ENCODE results near the gene CXCR6. TPM values are rescaled to one million over a fixed set of nuclear protein-coding genes. Genes with fewer than 3 reads are reported as not detected.
A peak's percentile ranks its signal among the peaks of the same experiment; 100 is the strongest.

The CXCR6 gene
- total and polyA plus RNA-seq, 3 experiments from 2014 or later = 5.8 to 70.8 (median 5.9) TPM

DNA sequence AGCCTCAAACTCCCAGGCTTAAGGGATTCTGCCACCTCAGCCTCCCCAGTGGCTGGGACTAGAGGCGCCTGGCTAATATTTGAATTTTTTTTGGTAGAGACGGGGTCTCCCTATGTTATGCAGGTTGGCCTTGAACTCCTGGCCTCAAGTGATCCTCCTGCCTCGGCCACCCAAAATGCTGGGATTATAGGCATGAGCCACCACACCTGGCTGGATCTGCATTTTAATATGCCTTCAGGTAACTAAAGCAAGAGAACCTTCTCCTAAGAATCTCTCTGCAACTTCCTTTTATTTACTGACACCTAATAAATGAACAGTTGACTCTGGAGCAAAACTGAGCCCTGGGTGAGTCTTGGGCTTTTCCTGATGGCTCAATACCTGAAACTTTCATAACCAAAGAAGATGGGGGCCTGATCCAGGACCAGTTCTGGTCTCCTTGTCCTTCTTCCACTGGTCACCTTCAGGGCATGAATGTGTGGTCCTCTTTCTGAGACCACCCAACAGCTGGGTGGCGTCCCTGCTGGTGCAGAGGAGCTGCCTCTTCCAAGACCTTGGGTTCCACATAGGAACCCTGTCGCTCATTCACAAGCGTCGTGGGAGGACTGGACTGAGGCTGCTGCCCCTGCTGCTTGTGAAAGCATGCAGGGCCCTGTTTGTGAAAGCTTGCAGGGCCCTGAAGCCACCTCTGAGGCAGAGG is 28.8 kb upstream of the CXCR6 start:
- DNase-seq = no peak
- peak overlapping the region in 7 of 8 donors; percentile 70 to 94 (median 81) for H3K27ac Mint-ChIP-seq
- H3K36me3 Mint-ChIP-seq = peaks cover 0 to 45% (median 18%) of the 10 kb centered on the region in 3 donors
- ChIA-PET POLR2A (interaction anchor here (1.3 kb wide), 1 partner anchor 24 kb away, joined by 4 read pairs; no protein-coding TSS in a partner anchor), CTCF (interaction anchor here (1.0 to 1.4 kb wide), 2 partner anchors 39 to 164 kb away, joined by 3 read pairs; no protein-coding TSS in a partner anchor)
- Histone ChIP-seq H3K27me3 (ENCODE audit: insufficient read depth, low read length, poor library complexity, severe bottlenecking) (no peaks in the 10 kb centered on the region), H3K4me1 (ENCODE audit: insufficient read depth, low read length) (peaks cover 22% of the 10 kb centered on the region), H3K36me3 (ENCODE audit: insufficient read depth, low read length) (no peaks in the 10 kb centered on the region), H3K4me3 (ENCODE audit: low read length) (peak overlapping the region; percentile 10), H3K27ac (ENCODE audit: low read depth, low read length) (no peak overlapping the region), H3K9me3 (ENCODE audit: low read length) (no peaks in the 10 kb centered on the region)
- peak overlapping the region in 4 of 7 donors; percentile 56 to 94 (median 81) for H3K4me3 Mint-ChIP-seq
- no peaks in the 10 kb centered on the region for H3K9me3 Mint-ChIP-seq
- peaks cover 36 to 94% (median 55%) of the 10 kb centered on the region in 3 donors for H3K4me1 Mint-ChIP-seq
- peaks cover 0 to 3% of the 10 kb centered on the region in 2 donors for H3K27me3 Mint-ChIP-seq

DNA sequence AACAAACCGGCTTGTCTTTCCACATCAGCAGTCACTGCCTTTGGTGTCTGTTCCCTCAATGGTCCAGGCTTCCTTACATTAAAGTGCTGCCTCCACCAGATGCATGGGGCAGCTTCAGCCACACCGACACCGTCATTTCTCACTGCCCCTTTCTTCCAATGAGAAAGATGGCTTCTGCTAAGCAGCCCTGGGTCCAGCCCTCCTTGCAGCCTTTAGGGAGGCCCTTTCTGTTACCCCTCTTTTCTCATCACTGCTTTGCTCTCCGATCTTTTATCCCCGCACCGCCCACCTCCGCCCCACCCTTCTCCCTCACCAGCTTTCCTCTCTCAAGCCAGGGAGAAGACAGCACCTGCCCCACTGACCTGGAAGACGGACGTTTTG is 28.2 kb upstream of the CXCR6 start:
- Mint-ChIP-seq H3K27me3 (peaks cover 0 to 3% of the 10 kb centered on the region in 2 donors), H3K27ac (peak overlapping the region; percentile 70 to 97 (median 84)), H3K4me1 (peaks cover 35 to 89% (median 50%) of the 10 kb centered on the region in 3 donors), H3K9me3 (no peaks in the 10 kb centered on the region), H3K36me3 (peaks cover 0 to 46% (median 14%) of the 10 kb centered on the region in 3 donors), H3K4me3 (peak overlapping the region in 6 of 7 donors; percentile 75 to 94 (median 85))
- DNase-seq = no peak
- Histone ChIP-seq H3K27ac (ENCODE audit: low read depth, low read length) (no peak overlapping the region), H3K9me3 (ENCODE audit: low read length) (no peaks in the 10 kb centered on the region), H3K36me3 (ENCODE audit: insufficient read depth, low read length) (no peaks in the 10 kb centered on the region), H3K4me3 (ENCODE audit: low read length) (peak overlapping the region; percentile 10), H3K4me1 (ENCODE audit: insufficient read depth, low read length) (peaks cover 22% of the 10 kb centered on the region), H3K27me3 (ENCODE audit: insufficient read depth, low read length, poor library complexity, severe bottlenecking) (no peaks in the 10 kb centered on the region)
- ChIA-PET CTCF (interaction anchor here (0.9 to 1.4 kb wide), 4 partner anchors 12 to 163 kb away, joined by 3 read pairs; no protein-coding TSS in a partner anchor), POLR2A (interaction anchor here (1.0 to 1.3 kb wide), 3 partner anchors 8 to 26 kb away, joined by 3 to 4 read pairs (median 3); no protein-coding TSS in a partner anchor)

DNA sequence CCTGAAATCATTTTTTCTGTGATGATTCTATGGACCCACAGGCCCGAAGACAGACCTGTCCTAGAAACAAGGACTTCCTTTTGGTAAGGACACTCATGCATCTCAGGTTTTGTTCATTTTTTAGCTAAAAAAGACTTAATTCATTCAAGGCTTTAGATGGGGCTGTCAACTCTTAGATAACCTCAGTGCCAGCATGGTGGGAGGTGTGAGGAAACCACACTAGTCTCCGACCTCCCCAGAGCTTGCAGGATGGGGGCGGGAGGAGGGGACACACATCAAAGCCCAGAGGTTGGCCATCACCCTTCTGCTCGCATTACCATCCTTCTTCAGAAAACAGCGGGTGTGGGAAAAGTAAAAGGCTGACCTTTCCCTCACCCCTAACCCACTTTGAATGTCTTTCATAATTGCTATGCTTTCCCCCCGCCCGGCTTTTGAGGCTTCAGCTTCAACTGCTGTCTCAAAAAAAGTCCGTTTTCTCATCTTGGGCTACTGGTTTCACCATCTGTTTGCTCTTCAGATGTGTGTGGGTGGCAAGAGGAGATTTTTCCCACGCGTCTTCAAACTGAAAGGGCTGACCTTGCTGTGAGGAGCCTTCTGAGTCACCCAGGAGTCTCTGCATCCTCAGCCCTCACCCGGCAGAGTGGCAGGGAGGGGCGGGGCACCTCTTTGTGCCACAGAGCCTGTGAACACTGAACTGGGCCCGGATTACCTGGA is 27.6 kb upstream of the CXCR6 start:
- Histone ChIP-seq H3K4me3 (ENCODE audit: low read length) (peak overlapping the region; percentile 47), H3K9me3 (ENCODE audit: low read length) (no peaks in the 10 kb centered on the region), H3K4me1 (ENCODE audit: insufficient read depth, low read length) (peaks cover 22% of the 10 kb centered on the region), H3K27ac (ENCODE audit: low read depth, low read length) (peak overlapping the region; percentile 28), H3K36me3 (ENCODE audit: insufficient read depth, low read length) (no peaks in the 10 kb centered on the region), H3K27me3 (ENCODE audit: insufficient read depth, low read length, poor library complexity, severe bottlenecking) (no peaks in the 10 kb centered on the region)
- Mint-ChIP-seq H3K27ac (peak overlapping the region; percentile 70 to 97 (median 84)), H3K36me3 (peaks cover 0 to 49% (median 12%) of the 10 kb centered on the region in 3 donors), H3K4me3 (peak overlapping the region; percentile 46 to 94 (median 84)), H3K27me3 (peaks cover 0 to 2% of the 10 kb centered on the region in 2 donors), H3K9me3 (no peaks in the 10 kb centered on the region), H3K4me1 (peaks cover 33 to 87% (median 45%) of the 10 kb centered on the region in 3 donors)
- peak; percentile 36 to 80 (median 63) for DNase-seq
- POLR2A ChIA-PET = interaction anchor here (1.0 to 1.3 kb wide), 3 partner anchors 9 to 27 kb away, joined by 3 to 4 read pairs (median 3); no protein-coding TSS in a partner anchor
- CTCF ChIA-PET = interaction anchor here (0.8 to 1.4 kb wide), 5 partner anchors 11 to 162 kb away, joined by 3 read pairs; no protein-coding TSS in a partner anchor

DNA sequence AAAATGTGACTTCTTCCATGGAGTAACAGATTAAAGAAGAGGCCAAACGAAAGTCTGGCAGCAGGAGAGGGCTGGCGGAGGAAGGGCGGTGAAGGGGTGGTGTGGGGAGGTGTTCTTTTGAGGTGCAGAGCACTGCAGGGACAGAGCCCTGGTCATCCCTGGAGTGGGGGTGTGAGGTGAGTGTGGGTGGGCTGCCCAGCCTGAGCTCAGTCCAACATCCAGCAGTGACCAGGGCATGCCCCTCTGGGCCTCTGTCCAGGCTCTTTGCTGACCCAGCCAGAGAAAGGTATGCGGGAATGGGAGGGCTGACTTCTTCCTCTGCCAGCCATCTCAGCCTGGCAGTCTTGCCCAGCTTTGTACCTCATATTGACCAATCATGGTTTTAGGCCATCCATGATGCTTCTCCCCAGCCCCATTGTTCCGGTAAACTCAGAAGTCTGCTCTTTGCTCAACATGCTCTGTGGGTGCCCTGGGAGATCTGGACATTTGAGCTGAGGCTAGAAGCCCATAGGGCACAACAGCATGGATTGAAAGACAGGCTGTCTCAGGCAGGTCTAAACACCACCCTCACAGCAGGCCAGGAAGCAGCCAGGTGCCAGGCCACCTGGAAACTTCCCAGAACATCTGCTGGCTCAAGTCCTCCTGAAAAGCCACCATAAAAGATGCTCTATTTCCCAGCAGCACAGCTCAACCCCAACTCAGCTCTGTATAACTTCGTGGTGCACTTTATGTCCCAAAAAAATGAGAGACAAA is 25.9 kb upstream of the CXCR6 start:
- Histone ChIP-seq H3K36me3 (ENCODE audit: insufficient read depth, low read length) (peaks cover 13% of the 10 kb centered on the region), H3K9me3 (ENCODE audit: low read length) (no peaks in the 10 kb centered on the region), H3K4me3 (ENCODE audit: low read length) (no peak overlapping the region), H3K4me1 (ENCODE audit: insufficient read depth, low read length) (peaks cover 32% of the 10 kb centered on the region), H3K27ac (ENCODE audit: low read depth, low read length) (no peak overlapping the region), H3K27me3 (ENCODE audit: insufficient read depth, low read length, poor library complexity, severe bottlenecking) (no peaks in the 10 kb centered on the region)
- ChIA-PET CTCF (no interaction called here), POLR2A (no interaction called here)
- DNase-seq = no peak
- Mint-ChIP-seq H3K27me3 (peaks cover 0 to 2% of the 10 kb centered on the region in 2 donors), H3K4me3 (peak overlapping the region in 2 of 7 donors; percentile 12 to 75), H3K27ac (peak overlapping the region in 4 of 8 donors; percentile 10 to 83 (median 42)), H3K36me3 (peaks cover 4 to 56% (median 14%) of the 10 kb centered on the region in 3 donors), H3K4me1 (peaks cover 31 to 86% (median 46%) of the 10 kb centered on the region in 3 donors), H3K9me3 (no peaks in the 10 kb centered on the region)

DNA sequence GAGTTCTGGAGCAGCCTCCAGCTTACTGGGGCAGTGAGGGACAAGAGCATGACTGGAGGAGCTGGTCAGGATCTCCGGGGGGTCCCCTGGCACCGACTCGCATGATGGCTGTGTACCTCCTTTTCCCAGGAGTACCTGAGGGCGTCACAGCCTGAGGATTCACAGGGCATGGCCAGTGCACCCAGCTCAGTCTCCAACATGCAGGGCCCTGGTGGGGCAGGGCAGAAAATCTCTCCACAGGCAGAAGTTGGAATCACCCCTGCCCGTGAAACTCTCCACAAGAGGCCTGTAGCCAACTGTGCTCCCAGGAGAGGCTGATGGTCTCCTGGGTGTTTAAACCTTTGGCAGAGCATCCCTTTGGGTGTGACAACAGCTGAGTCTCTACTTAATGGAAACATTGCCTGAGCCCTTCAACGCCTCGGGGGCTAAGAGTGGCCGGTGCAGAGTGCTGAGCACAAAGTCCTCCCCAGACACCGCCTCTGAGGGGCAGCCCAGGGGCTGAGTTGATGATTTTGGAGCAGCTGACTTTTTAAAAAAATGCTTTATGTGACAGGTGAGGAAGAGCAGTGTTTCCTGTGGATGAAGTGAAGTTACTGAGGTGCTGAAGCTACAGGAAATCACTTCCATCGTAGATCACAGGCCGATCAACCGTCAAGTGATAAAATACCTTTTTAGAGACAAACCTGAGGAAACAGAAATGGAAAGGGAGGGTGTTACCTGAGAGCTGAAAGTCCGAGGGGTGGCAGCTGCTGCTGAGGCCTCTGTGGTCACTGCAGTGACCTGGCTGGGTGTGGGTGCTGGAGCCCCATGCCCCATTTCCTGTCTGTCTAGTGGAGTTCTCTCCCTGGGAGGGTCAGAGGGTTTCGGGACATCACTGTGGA is 21.9 kb upstream of the CXCR6 start:
- H3K9me3 Mint-ChIP-seq = no peaks in the 10 kb centered on the region
- no peaks in the 10 kb centered on the region for H3K9me3 ChIP-seq (ENCODE audit: low read length)
- H3K4me3 ChIP-seq (ENCODE audit: low read length) = no peak overlapping the region
- peak overlapping the region in 7 of 8 donors; percentile 22 to 92 (median 51) for H3K27ac Mint-ChIP-seq
- peaks cover 0 to 2% of the 10 kb centered on the region in 2 donors for H3K27me3 Mint-ChIP-seq
- DNase-seq = no peak
- CTCF ChIA-PET = interaction anchor here (1.0 to 1.7 kb wide), 4 partner anchors 8 to 167 kb away, joined by 3 to 5 read pairs (median 4); no protein-coding TSS in a partner anchor
- H3K27me3 ChIP-seq (ENCODE audit: insufficient read depth, low read length, poor library complexity, severe bottlenecking) = no peaks in the 10 kb centered on the region
- peaks cover 9 to 92% (median 22%) of the 10 kb centered on the region in 3 donors for H3K36me3 Mint-ChIP-seq
- peak overlapping the region in 2 of 7 donors; percentile 19 to 72 for H3K4me3 Mint-ChIP-seq
- H3K4me1 ChIP-seq (ENCODE audit: insufficient read depth, low read length) = peaks cover 13% of the 10 kb centered on the region
- POLR2A ChIA-PET = interaction anchor here (0.9 to 1.2 kb wide), 2 partner anchors 35 to 37 kb away, joined by 3 to 6 read pairs; partner anchors contain the start of gene CCR9
- H3K27ac ChIP-seq (ENCODE audit: low read depth, low read length) = no peak overlapping the region
- peaks cover 28% of the 10 kb centered on the region for H3K36me3 ChIP-seq (ENCODE audit: insufficient read depth, low read length)
- peaks cover 21 to 62% (median 40%) of the 10 kb centered on the region in 3 donors for H3K4me1 Mint-ChIP-seq

DNA sequence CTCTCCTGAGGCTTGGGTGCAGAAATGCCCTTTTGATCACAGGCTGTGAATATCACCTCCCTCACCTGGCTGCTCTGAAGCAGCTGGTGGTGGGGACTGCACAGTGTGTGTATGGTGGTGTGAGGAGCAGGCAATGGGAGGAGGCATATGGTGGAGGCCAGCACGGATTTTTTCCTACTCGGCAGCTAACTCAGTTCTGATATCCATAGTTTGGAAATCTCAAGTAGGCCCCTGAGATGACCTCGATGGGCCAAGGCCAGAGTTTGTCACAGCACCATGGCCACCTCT is 21.3 kb upstream of the CXCR6 start:
- Mint-ChIP-seq H3K9me3 (no peaks in the 10 kb centered on the region), H3K36me3 (peaks cover 9 to 95% (median 24%) of the 10 kb centered on the region in 3 donors), H3K27ac (peak overlapping the region in 6 of 8 donors; percentile 20 to 88 (median 54)), H3K4me3 (peak overlapping the region in 1 of 7 donors; percentile 19), H3K27me3 (peaks cover 0 to 2% of the 10 kb centered on the region in 2 donors), H3K4me1 (peaks cover 16 to 56% (median 35%) of the 10 kb centered on the region in 3 donors)
- Histone ChIP-seq H3K27ac (ENCODE audit: low read depth, low read length) (no peak overlapping the region), H3K4me1 (ENCODE audit: insufficient read depth, low read length) (peaks cover 10% of the 10 kb centered on the region), H3K4me3 (ENCODE audit: low read length) (no peak overlapping the region), H3K27me3 (ENCODE audit: insufficient read depth, low read length, poor library complexity, severe bottlenecking) (no peaks in the 10 kb centered on the region), H3K36me3 (ENCODE audit: insufficient read depth, low read length) (peaks cover 29% of the 10 kb centered on the region), H3K9me3 (ENCODE audit: low read length) (no peaks in the 10 kb centered on the region)
- no peak for DNase-seq
- ChIA-PET POLR2A (interaction anchor here (1.2 kb wide), 1 partner anchor 36 kb away, joined by 6 read pairs; the partner anchor contains the start of gene CCR9), CTCF (interaction anchor here (1.0 to 1.7 kb wide), 4 partner anchors 16 to 167 kb away, joined by 3 read pairs; no protein-coding TSS in a partner anchor)

Data from CD8-positive, alpha-beta memory T cell (primary cell).